ENCODE measurements around the gene MYL5.
"Not testable (repeated sequence)": the region's sequence is repeated elsewhere in the genome, so short reads cannot be mapped to it uniquely, and the experiment has no call there.

The MYL5 gene

DNA sequence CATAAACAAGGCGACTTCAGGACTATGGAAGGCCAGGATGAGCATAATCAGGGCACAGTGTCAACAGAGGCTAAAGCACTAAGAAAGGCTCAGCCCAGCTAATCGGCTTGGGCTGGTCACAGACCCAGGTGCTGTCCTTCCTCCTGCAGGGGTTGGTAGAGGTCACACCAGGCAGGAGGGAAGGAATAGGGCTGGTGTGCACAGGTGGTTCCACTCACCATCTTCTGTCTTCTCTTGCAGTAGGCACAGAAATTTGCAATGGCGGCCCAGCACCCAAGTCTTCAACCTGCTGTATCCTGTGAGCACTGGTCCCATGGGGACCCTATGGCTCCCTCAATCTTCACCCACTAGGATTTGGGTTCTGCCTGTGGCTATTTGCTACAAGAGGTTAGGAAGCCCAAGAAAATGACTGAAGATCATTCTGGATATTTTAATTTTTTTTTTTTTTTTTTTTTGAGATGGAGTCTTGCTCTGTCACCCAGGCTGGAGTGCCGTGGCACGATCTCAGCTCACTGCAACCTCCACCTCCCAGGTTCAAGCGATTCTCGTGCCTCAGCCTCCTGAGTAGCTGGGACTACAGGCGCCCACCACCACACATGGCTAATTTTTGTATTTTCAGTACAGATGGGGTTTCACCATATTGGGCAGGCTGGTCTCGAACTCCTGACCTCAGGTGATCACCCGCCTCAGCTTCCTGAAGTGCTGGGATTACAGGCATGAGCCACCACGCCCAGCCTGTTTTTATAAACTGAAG, 4.4 kb upstream of the MYL5 start:
- DNase-seq = not testable (repeated sequence)

DNA sequence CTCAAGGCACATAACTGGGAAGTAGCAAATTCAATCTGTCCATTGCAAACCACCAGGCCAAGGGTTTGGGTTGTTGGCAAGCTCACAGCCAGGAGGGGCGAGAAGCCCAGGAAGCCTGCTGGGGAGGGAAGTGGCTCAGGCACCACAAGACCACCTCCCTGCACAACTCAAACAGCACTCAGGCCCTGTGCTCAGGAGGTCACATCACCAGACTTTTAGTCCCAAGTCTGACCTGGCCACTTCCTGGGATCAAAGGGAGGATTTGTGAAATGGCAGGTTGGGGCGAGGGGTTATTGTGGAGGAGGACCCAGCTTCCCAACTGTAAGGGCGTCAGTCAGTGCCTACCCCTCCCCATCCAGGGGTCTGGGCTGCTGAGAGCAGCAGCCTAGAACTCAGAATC, 2.6 kb upstream of the MYL5 start:
- no peak for DNase-seq

DNA sequence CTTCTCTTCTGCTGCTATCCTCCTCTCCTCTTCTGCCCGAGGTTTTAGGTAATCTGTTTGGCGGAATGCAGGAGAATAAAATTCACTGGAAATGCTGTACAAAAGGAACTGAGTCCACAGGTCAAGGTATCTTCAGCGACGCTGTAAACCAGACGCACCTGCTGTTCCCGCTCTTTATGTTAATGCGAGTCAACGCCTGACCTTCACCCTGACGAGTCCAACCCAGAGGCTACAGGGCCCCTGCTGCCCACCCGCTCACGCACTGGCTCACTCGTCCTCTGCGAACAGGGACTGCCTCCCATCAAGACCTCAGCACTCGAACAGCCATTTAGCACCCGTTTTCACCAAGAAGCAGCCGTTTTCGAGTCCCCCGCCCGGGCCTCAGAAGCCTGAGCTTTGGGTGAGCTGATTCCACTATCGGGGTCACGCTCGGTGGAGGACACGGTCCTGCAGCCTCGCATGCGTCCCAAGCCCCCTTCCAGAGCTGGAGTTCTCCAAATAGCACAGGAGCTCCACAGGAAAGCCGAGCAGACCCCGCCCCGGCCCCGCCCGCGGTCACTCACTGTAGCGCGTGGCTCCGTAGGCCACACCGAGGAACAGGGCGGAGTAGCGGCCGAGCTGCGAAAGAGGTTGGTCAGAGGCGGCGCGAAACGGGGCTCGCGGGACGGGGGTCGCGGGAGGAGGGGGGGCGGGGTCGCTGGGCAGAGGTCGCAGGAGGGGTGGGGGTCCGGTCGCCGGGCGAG, 822 bp upstream of the MYL5 start:
- DNase-seq = peak in 2 of 58 donors; percentile 37 to 48

DNA sequence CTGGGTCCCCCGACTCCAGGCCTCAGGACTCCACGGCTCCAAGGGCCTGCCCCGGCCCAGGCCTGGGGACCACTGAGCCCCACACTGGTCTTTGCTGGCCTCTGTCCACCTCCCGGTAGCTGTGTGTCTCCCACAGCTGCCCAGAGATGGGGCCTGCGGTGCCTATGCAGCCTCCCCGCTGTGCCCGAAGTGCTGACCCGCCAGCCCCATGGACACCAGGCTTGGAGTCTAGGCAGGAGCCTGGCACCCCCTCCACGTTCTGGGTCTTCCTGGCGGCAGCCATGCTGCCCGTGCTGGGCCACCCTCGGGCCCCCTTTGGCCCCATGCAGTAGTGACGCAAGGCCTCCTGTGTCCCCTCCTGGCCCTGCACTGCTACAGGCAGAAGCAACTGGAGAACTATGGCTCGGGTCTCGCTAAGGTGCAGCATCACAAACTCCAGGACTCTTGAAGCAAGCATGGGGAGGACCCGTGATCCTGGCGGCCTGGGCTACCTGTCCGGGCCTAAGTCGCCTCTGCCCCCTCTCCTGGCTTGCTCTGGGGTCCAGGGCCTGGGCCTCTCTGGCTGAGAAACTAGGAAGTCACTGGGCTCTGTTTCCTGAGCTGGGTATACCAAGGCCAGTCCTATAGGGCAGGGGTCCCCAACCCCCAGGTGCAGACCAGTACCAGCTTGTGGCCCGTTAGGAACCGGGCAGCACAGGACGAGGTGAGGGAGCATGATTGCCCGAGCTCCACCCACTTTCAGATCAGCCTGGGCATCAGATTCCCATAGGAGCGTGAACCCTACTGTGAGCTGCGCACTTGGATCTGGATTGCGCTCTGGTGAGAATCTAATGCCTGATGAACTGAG, 917 bp downstream of the MYL5 start:
- peak in 1 of 58 donors; percentile 42 for DNase-seq

DNA sequence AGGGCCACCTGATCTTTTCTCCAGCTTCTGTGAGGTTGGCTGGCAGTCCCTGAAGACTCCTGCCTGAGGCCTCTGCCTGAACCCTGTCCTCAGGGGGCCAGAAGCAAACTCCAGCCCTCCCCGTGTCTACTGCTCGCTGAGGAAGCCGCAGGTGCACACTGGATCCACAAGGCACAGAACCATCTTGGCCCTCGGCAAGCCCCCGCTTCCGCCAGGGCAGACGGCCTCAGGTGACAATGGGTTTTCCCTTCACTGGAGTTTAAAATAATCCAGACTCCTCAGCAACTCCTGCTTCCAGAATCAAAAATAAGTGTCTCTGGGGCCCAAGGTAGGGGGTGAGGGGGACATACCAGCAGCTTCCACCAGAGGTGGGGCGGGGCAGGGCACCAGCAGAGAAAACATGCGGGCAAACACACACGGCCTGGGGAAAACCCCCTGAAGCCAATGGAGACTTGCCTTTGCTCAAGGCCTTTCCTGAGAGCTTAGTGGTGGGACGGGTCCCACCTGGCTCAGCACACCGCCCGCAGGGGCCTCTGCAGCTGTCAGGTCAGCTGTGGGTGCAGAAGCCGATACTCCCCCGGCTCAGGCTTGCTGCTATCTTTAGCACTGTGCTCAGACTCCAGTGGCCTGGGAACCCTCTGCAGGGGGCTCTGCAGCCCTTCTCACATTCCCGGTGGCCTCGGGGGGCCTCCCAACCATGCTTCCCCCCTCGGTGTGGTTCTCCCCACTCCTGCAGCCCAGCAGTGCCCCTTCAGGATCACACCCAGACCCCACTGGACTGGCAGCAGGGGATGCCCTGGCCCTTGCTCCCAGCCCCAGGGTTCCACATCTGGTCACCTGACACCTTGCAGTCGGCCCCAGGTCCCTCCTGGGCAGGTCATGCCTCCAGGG, 1.9 kb downstream of the MYL5 start:
- no peak for DNase-seq

DNA sequence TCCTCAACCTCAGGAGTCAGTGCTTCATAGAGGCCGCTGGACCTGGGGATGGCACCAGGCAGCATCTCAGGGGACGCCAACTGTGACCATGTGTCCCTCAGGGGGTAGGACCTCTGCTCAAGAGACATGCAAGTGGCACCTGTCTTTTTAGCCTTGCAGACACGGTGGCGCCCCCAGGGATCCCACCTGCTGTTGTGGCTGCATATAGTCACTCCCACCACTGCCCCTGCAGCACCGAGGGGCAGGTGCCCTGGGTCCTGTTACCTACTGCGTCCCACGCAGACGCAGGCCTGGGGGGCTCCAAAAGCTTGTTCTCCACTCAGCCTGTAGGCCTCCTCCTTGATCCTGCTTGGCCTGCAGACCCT, 2.5 kb downstream of the MYL5 start:
- DNase-seq = no peak

DNA sequence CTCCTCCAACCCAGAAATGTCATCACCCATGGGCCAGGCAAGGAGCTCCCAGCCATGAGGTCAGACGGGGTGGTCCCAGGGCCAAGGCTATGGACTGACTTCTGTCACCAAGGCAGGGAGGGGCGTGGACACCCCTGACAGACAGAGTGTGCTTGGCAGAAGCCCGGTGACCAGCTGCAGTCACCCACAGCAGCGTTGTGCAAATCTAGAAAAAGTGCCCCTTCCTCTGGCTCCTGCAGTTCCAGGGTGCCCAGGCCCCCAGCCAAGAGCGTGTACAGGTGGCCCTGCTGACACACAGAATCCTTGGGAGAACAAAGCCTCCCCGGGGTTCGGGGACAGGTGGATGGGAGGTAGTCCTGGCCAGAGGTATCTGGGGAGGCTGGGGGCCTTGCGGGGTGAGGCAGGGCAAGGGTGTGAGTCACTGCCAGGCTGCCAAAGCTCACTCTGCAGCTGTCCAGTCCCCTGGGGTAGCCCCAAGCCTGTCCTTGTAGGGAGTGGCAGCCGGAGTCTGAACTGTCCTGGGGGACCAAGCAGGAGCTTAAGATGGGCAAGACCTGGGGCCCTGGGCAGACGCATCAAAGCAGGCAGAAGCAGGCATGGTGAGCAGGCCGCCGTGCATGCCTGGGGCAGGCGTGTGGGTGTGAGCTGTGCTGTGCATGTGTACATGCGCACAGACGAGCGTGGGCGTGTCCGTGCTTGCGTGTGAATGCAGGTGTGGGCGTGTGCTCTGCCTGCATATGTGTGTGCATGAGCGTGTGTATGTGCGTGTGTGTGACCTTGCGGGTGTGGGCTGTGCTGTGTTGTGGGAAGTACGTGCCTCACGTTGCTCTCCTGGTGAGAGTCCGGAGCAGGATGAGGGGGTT, 3.3 kb downstream of the MYL5 start:
- DNase-seq = peak in 6 of 58 donors; percentile 15 to 56 (median 38)

DNA sequence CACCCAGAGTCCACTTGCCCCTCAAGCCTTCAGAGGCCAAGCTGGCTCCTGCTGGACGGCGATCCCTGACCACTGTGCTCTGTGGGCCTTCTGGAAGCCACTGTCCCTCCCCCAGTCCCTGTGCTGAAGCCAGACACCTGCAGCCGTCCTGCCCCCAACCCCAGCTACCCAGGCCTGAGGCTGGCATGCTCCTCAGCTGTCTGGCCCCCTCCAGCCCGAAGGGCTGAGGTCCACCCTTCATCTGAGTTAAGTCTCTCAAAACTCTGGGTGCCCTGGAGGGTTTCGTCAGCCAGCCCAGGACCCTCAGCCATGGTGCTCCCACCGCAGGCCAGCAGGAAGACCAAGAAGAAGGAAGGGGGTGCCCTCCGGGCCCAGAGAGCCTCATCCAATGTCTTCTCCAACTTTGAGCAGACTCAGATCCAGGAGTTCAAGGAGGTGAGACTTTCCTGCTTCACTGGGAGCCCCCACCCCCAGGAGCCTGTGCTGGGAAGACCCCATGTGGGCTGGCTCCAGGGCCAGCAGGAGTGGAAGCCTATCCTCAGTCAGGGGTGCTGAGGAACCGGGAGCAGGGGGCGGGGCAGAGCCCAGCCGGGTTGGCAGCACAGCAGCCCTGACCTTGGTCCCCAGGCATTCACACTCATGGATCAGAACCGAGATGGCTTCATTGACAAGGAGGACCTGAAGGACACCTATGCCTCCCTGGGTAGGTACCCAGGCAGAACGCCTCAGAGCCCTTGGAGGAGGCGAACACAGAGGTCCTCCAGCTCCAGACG, 4.2 kb downstream of the MYL5 start:
- no peak for DNase-seq

DNA sequence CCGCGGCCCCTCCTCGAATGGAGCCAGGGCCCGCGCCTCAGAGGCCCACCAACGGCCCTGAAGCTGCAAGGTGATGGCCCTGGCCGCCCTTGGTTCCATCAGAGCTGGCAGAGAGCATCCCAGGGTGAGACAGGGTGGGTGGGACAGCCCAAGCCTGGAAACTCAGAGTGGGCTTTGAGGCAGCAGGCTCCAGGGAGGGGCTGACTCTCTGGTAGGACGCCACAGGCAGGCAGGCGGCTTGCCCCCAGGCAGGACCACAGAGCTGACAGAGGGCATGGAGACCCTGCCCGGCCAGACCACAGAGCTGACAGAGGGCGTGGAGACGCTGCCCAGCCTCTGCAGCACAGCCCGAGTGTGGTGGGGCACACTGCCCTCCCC, 4.8 kb downstream of the MYL5 start:
- no peak for DNase-seq

DNA sequence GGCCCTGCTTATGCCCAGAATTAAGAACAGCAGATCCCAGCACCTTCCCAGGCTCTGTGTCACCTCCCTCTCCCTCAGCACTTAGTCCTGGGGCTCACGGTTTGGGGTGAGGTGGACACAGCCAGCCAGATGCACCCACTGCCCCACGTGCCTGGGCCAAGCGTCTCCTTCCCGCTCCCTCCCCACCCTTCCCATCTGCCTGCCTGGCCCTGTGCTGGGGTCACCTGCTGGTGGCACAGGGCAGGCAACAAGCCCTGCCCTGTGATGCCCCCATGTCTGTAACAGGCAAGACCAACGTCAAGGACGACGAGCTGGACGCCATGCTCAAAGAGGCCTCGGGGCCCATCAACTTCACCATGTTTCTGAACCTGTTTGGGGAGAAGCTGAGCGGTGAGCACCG, 5.3 kb downstream of the MYL5 start:
- no peak for DNase-seq

DNA sequence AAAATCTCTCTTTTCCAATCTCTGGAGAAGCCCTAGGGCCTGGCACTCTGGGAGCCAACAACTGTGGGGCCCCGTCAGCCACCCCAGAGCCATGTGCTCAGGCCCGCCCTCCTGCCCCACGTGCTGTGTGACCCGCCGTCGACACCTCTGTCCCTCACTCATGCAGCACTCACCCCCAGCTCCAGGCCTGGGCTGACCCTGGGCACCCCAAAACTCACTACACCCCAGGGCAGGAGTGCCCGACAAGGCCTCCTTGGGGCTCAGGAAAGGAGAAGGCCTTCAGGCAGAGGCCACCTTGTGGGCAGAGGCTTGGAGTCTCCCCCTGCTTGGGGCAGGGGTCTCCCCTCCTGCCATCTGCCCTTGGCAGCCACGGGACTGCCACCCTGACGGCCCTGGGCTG, 5.7 kb downstream of the MYL5 start:
- DNase-seq = no peak

DNA sequence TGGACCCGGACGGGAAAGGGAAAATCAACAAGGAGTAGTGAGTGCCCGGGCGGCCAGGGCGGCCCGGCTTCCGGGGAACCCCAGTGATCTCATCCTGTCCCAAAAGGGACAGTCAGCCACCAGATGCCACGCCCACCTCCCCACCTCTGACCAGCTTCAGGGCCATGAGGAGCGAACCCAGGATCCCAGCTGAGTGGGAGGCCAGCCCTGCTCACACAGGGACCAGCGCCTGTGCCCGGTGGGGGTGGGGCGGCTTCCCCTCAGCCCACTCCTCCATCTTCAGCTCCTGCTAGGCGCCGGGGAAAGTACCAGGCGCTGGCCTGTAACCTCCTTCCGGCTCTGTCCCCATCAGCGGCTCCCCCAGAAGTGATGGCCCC, 6.2 kb downstream of the MYL5 start:
- DNase-seq = no peak

DNA sequence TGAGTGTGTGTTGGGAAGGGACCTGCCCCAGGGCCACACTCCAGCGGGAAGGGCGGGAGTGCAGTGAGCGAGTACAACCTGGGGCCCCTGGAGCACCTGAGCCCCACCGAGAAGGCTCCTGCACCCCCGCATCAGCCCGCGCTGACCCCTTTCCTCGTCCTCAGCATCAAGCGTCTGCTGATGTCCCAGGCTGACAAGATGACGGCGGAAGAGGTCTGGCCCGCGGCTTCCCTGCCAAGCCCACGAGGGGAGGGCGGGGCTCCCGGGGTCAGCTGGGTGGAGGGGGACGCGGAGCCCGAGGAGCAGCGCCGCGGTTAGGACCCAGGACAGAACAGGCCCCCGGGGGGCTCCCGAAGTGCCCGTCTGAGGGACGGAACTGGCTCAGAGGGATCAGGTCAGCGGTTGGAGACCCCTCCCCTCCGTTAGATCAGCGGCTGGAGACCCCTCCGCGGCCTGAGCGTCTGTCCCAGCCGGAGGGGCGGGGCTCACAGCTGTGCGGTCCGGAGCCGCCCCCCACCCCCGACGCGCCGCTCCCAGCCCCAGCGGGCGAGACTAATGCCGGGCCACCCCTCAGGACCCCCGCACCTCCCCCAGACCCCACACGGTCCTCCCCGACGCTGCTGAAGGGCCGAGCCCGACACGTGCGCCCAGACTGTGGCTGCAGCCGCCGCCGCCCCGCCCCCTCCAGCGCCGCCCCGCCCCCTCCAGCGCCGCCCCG, 6.7 kb downstream of the MYL5 start:
- peak in 12 of 58 donors; percentile 22 to 72 (median 34) for DNase-seq

DNA sequence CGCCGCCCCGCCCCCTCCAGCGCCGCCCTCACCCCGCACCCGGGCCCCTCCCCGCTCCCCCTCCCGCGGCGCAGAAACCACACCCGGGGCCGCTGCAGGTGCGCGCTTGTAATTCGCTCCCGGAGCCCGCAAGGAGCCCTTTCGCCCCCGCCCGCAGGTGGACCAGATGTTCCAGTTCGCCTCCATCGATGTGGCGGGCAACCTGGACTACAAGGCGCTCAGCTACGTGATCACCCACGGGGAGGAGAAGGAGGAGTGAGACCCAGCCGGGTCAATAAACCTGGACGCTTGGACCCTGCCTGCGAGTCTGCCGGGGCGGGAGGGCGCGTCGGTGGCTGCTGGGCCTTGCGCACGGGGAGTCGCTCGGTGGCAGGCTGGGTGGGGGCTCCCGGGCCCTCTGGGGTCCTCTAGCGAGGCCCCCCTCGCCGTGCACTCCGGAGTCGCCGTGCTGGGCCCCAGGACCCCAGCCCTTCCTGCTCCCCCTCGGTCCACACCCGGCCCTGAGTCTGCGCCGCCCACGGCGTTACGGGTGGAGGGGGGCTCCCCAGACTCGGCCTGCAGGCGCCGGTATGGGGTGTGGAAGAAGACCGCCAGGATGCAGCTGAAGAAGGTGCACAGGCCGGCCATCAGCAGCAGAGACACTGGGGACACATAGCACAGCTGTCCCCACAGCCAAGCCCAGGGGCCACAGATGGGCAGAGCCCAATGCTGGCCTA, 7.6 kb downstream of the MYL5 start:
- DNase-seq = no peak

DNA sequence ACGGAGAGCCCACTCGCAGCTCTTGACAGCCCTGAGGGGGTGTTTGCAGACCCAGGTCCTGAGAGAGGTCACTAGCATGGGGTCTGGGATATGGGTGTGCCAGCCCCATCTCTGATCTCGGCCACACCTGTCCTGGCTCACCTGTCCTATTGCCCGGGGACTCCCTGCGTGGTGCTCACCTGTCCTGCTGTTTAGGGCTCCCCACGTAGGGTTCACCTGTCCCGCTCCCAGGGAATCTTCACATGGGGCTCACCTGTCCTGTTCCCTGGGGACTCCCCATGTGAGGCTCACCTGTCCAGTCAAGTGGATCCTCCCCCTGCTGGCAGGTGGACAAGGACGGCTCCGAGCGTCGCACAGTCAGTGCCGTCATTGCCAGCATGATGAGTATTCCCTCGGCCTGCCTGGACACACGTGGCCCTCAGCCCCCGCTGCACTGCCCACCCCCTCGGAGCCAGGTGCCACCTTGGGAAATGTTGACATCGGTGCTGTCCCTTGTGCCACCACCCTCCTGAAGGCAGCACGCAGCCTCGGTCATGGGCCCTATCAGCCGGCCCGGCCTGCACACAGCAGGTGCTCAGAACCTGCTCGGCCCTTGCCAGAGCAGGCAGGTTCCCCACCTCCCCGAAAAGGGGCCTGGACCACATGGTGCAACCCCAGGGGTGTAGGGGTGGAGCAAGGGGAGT, 8.3 kb downstream of the MYL5 start:
- no peak for DNase-seq

DNA sequence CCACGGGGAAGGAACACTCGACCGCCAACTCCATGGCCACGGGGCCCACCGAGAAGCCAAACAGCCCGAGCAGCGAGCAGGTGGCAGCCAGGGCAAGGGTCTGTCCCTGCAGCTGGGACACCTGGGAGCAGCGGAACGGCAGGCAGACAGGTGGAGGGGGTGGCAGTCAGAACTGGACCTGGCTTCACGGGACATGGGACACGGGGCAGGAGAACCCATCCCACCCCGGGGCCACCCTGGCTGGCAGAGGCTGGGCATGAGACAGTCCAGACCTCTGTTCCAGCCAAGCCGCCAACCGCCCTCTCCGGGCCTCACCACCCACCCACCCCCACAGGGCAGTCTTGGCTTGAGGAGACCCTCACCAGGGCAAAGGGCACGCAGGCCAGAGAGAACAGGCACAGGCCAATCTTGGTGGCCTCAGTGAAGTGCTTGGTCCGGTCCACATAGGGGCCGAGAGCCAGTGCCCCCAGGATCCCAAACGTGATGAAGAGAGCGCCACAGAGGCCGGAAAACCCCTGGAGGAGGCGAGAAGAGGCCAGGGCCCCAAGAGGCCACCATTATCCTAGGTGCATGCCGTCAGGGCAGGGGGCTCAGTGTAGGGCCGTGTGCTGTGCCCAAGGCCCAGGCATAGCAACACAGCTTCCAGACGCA, 9.0 kb downstream of the MYL5 start:
- DNase-seq = no peak
